Measurements from ENCODE around the gene MAPK1IP1L.

DNA sequence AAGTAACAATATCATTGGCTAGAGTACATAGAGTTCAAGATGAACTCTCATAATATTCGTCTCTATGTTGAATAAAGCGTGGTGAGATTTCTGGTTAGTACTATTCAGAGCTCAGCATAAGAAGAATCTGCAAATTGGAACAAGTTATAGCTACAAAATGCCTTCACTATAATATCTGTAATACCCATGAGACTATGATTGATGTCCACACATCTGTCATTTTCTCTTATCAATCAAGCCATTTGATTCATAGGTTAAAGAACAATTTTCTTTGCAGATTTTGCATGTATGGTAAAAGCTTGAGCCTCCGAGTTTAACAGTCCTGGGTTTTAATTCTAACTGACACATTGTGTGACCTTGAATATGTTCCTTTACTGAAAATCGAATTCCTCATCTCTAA is 23.0 kb upstream of the MAPK1IP1L start:
- TF ChIP-seq POLR2AphosphoS5 (IDR thresholded peaks at IDR 0.05; ENCODE audit: low read depth, low read length) (no peak), POLR2A (IDR thresholded peaks at IDR 0.05; ENCODE audit: low read depth, low read length) (no peak), TAF1 (IDR thresholded peaks at IDR 0.05; ENCODE audit: borderline replicate concordance, low read depth, low read length) (no peak)

Data from GM12892 (cell line).